C4-2B (cell line): ENCODE data around the gene IGSF9.

ENCODE experiments used
- H3K27ac ChIP-seq: fragments of 450-650 bp; 2 replicates; pipeline ENCODE4 v1.5.1; 2017
- CTCF ChIP-seq: fragments of 450-650 bp; conservative IDR thresholded peaks from 2 replicates; pipeline ENCODE4 v1.5.1; 2017; ENCODE audit warnings: mild to moderate bottlenecking
- ZFX ChIP-seq: fragments of 450-650 bp; IDR thresholded peaks from 2 replicates; pipeline ENCODE4 v1.6.1; 2017

Gene IGSF9

GRCh38 chr1:159937054-159937750, 8.2 kb downstream of the IGSF9 start:
- no peak for TF ChIP-seq CTCF
- TF ChIP-seq ZFX = no peak
- H3K27ac ChIP-seq = no peak overlapping the region

GRCh38 chr1:159936273-159936904, 9.0 kb downstream of the IGSF9 start:
- H3K27ac ChIP-seq = no peak overlapping the region
- peak; percentile 95 for TF ChIP-seq CTCF
- no peak for TF ChIP-seq ZFX

GRCh38 chr1:159935719-159936272, 9.6 kb downstream of the IGSF9 start:
- no peak for TF ChIP-seq CTCF
- TF ChIP-seq ZFX = no peak
- no peak overlapping the region for H3K27ac ChIP-seq

GRCh38 chr1:159935305-159935704, 10.1 kb downstream of the IGSF9 start:
- TF ChIP-seq ZFX = no peak
- no peak for TF ChIP-seq CTCF
- no peak overlapping the region for H3K27ac ChIP-seq

- TF ChIP-seq ZFX = no peak
- no peak for TF ChIP-seq CTCF
- H3K27ac ChIP-seq = no peak overlapping the region
These were observed 11.0 kb downstream of the IGSF9 start for GRCh38 chr1:159934136-159935039.

GRCh38 chr1:159933347-159933746, 12.1 kb downstream of the IGSF9 start:
- H3K27ac ChIP-seq = no peak overlapping the region

More at GRCh38 chr1:159933347-159933746, 12.1 kb downstream of the IGSF9 start:
- TF ChIP-seq ZFX (no peak), CTCF (no peak)
